H9 (cell line): ENCODE results near the gene TAF4. TPM values are rescaled to one million over a fixed set of nuclear protein-coding genes. Genes with fewer than 3 reads are reported as not detected.

Experiments used
- DNase-seq: peaks from one replicate; pipeline ENCODE4 v3.0.0-alpha.2; 2017
- H2AFZ ChIP-seq: one replicate; pipeline ENCODE4 v1.6.1; 2013; ENCODE audit warnings: mild to moderate bottlenecking, low read length, control low read depth, moderate library complexity
- H2AK5ac ChIP-seq: 2 replicates; pipeline ENCODE4 v1.6.1; 2013; ENCODE audit warnings: low read length, control low read depth, mixed read lengths; ENCODE audit not compliant: insufficient read length
- H2BK120ac ChIP-seq: one replicate; pipeline ENCODE4 v1.6.1; 2013; ENCODE audit warnings: low read depth, mild to moderate bottlenecking, low read length, control low read depth, inconsistent platforms; ENCODE audit not compliant: poor library complexity, severe bottlenecking
- H2BK12ac ChIP-seq: 2 replicates; pipeline ENCODE4 v1.6.1; 2013; ENCODE audit warnings: low read length, control low read depth, mixed read lengths, low read depth; ENCODE audit not compliant: insufficient read length
- H2BK15ac ChIP-seq: 2 replicates; pipeline ENCODE4 v1.6.1; 2013; ENCODE audit warnings: low read depth, low read length, control low read depth
- H2BK20ac ChIP-seq: one replicate; pipeline ENCODE4 v1.6.1; 2013; ENCODE audit warnings: low read depth, mild to moderate bottlenecking, low read length, control low read depth, inconsistent platforms; ENCODE audit not compliant: poor library complexity, severe bottlenecking
- H2BK5ac ChIP-seq: 2 replicates; pipeline ENCODE4 v1.6.1; 2013; ENCODE audit warnings: low read length, control low read depth, mixed read lengths; ENCODE audit not compliant: insufficient read length
- H3K14ac ChIP-seq: 2 replicates; pipeline ENCODE4 v1.6.1; 2013; ENCODE audit warnings: low read length, control low read depth; ENCODE audit not compliant: insufficient read depth
- H3K18ac ChIP-seq: 2 replicates; pipeline ENCODE4 v1.6.1; 2013; ENCODE audit warnings: low read depth, mild to moderate bottlenecking, mixed read lengths, low read length, control low read depth; ENCODE audit not compliant: insufficient read length
- H3K23ac ChIP-seq: 2 replicates; pipeline ENCODE4 v1.6.1; 2013; ENCODE audit warnings: low read length, control low read depth, mixed read lengths, low read depth; ENCODE audit not compliant: insufficient read length
- H3K23me2 ChIP-seq: 2 replicates; pipeline ENCODE4 v1.6.1; 2013; ENCODE audit warnings: low read depth, mild to moderate bottlenecking, mixed read lengths, low read length, control low read depth; ENCODE audit not compliant: insufficient read length, poor library complexity, severe bottlenecking
- H3K27ac ChIP-seq: 2 replicates; pipeline ENCODE4 v1.5.1; 2013; ENCODE audit warnings: low read length, control low read depth, mixed read lengths, low read depth; ENCODE audit not compliant: insufficient read length
- H3K27me3 ChIP-seq: 2 replicates; pipeline ENCODE4 v1.6.1; 2013; ENCODE audit warnings: low read length, control low read depth, inconsistent platforms; ENCODE audit not compliant: insufficient read depth
- H3K4ac ChIP-seq: 2 replicates; pipeline ENCODE4 v1.6.1; 2013; ENCODE audit warnings: low read depth, mild to moderate bottlenecking, control low read depth, inconsistent platforms, low read length, moderate library complexity
- H3K4me1 ChIP-seq: 2 replicates; pipeline ENCODE4 v1.6.1; 2013; ENCODE audit warnings: low read length, control low read depth, inconsistent platforms; ENCODE audit not compliant: insufficient read depth
- H3K4me2 ChIP-seq: 2 replicates; pipeline ENCODE4 v1.6.1; 2013; ENCODE audit warnings: low read length, control low read depth, mixed read lengths; ENCODE audit not compliant: insufficient read length, insufficient read depth
- H3K56ac ChIP-seq: 2 replicates; pipeline ENCODE4 v1.6.1; 2013; ENCODE audit warnings: low read depth, mild to moderate bottlenecking, mixed read lengths, low read length, control low read depth; ENCODE audit not compliant: insufficient read length
- H3K79me1 ChIP-seq: 2 replicates; pipeline ENCODE4 v1.6.1; 2013; ENCODE audit warnings: low read depth, mild to moderate bottlenecking, moderate library complexity, low read length, control low read depth, inconsistent platforms; ENCODE audit not compliant: insufficient read depth, poor library complexity, severe bottlenecking
- H3K79me2 ChIP-seq: 2 replicates; pipeline ENCODE4 v1.6.1; 2013; ENCODE audit warnings: low read length, control low read depth, inconsistent platforms; ENCODE audit not compliant: insufficient read depth
- H3K9ac ChIP-seq: 2 replicates; pipeline ENCODE4 v1.6.1; 2013; ENCODE audit warnings: low read length, control low read depth, mixed read lengths; ENCODE audit not compliant: insufficient read length; ENCODE audit errors: extremely low read depth
- H3K9me3 ChIP-seq: one replicate; pipeline ENCODE4 v1.6.1; 2013; ENCODE audit warnings: low read depth, low read length, inconsistent platforms; ENCODE audit not compliant: control insufficient read depth
- H3T11ph ChIP-seq: one replicate; pipeline ENCODE4 v1.6.1; 2013; ENCODE audit warnings: mild to moderate bottlenecking, low read length, control low read depth, inconsistent platforms
- H4K20me1 ChIP-seq: one replicate; pipeline ENCODE4 v1.6.1; 2013; ENCODE audit not compliant: control insufficient read depth, insufficient read length, insufficient read depth
- H4K5ac ChIP-seq: 2 replicates; pipeline ENCODE4 v1.6.1; 2013; ENCODE audit warnings: low read depth, mild to moderate bottlenecking, mixed read lengths, low read length, control low read depth; ENCODE audit not compliant: insufficient read length
- H4K8ac ChIP-seq: replicated peaks from 2 replicates; pipeline ENCODE4 v1.6.1; 2013; ENCODE audit warnings: low read length, control low read depth, mixed read lengths, low read depth; ENCODE audit not compliant: insufficient read length
- H4K91ac ChIP-seq: 2 replicates; pipeline ENCODE4 v1.6.1; 2013; ENCODE audit warnings: low read depth, mild to moderate bottlenecking, moderate library complexity, mixed read lengths, low read length, control low read depth; ENCODE audit not compliant: insufficient read length
- H3K27ac Mint-ChIP-seq, 3 experiments: 2 replicates in 2 of 3; 3 replicates in 1 of 3; pipeline ENCODE4 v1.8.0; 2020 to 2021; ENCODE audit warnings: mixed read lengths in 3 of 3, mild to moderate bottlenecking in 1 of 3, moderate library complexity in 1 of 3
- H3K27me3 Mint-ChIP-seq: 2 replicates; pipeline ENCODE4 v1.8.0; 2021; ENCODE audit warnings: low read depth, mild to moderate bottlenecking, moderate library complexity, mixed read lengths
- H3K36me3 Mint-ChIP-seq, 3 experiments: 2 replicates in 2 of 3; 3 replicates in 1 of 3; pipeline ENCODE4 v1.8.0; 2020 to 2021; ENCODE audit warnings: low read depth in 3 of 3, mixed read lengths in 3 of 3; ENCODE audit not compliant: insufficient read depth in 1 of 3
- H3K4me1 Mint-ChIP-seq, 2 experiments: 2 replicates each; pipeline ENCODE4 v1.8.0; 2020; ENCODE audit warnings: mixed read lengths in 2 of 2
- H3K4me3 Mint-ChIP-seq, 2 experiments: 2 replicates in 1 of 2; 3 replicates in 1 of 2; pipeline ENCODE4 v1.8.0; 2020 to 2021; ENCODE audit warnings: mild to moderate bottlenecking in 2 of 2, mixed read lengths in 2 of 2, moderate library complexity in 1 of 2
- H3K9me3 Mint-ChIP-seq, 2 experiments: 2 replicates in 1 of 2; 3 replicates in 1 of 2; pipeline ENCODE4 v1.8.0; 2020; ENCODE audit warnings: mild to moderate bottlenecking in 2 of 2, mixed read lengths in 2 of 2, moderate library complexity in 1 of 2
- CTCF ChIP-seq: fragments of 200-600 bp; sonication (generic); conservative IDR thresholded peaks from 3 replicates; pipeline ENCODE4 v1.8.0; 2021; ENCODE audit warnings: antibody characterized with exemption, mild to moderate bottlenecking
- WGBS: extraction: QIAGEN DNeasy Blood & Tissue Kit; methylation state at CpG from one replicate; pipeline ENCODE4 v1.1.7; 2013; ENCODE audit warnings: missing lambda C conversion rate, low lambda C conversion rate, mixed read lengths; ENCODE audit not compliant: insufficient read length; ENCODE audit errors: extremely low coverage; 5-methylcytosine and 5-hydroxymethylcytosine counted together
- total RNA-seq: library from RNA; stranded (reverse); gene quantifications from 2 replicates; pipeline ENCODE4 v1.2.1, GENCODE V29; 2021

TAF4 gene
- total RNA-seq, 1 experiment from 2014 or later: 30.8 TPM

- no peaks in the 10 kb centered on the region; the same call in none of the 2 replicates for H3K27me3 Mint-ChIP-seq
- peaks cover 0 to 3% (median 0%) of the 10 kb centered on the region in 3 experiments; a peak in 2 of 7 replicates for H3K36me3 Mint-ChIP-seq
- no peak overlapping the region for H2AFZ ChIP-seq
- no peak for TF ChIP-seq CTCF
- no peak overlapping the region for H3K9ac ChIP-seq
- H4K91ac ChIP-seq: no peak overlapping the region
- no peaks in the 10 kb centered on the region for H3K4me1 ChIP-seq
- no peak overlapping the region for H2BK20ac ChIP-seq
- H3K18ac ChIP-seq: no peak overlapping the region
- H3T11ph ChIP-seq: no peak overlapping the region
- H2BK120ac ChIP-seq: no peak overlapping the region
- DNase-seq: no peak
- H2BK12ac ChIP-seq: no peak overlapping the region
- H4K5ac ChIP-seq: no peak overlapping the region
- no peaks in the 10 kb centered on the region for H3K79me1 ChIP-seq
- no peak overlapping the region for H2BK5ac ChIP-seq
- H3K4me1 Mint-ChIP-seq: peaks cover 13 to 33% of the 10 kb centered on the region in 2 experiments
- no peak overlapping the region for H3K4ac ChIP-seq
- H2AK5ac ChIP-seq: no peak overlapping the region
- no CpG with 5 or more reads among the region's 29 CpGs for WGBS
- no peaks in the 10 kb centered on the region for H3K27me3 ChIP-seq
- peak overlapping the region in 1 of 3 experiments; percentile 59; a peak in 2 of 7 replicates for H3K27ac Mint-ChIP-seq
- no peaks in the 10 kb centered on the region for H3K23me2 ChIP-seq
- no peak overlapping the region for H3K4me2 ChIP-seq
- H3K27ac ChIP-seq: no peak overlapping the region
- H3K79me2 ChIP-seq: no peaks in the 10 kb centered on the region
- no peak overlapping the region for H3K4me3 Mint-ChIP-seq
- H4K20me1 ChIP-seq: no peaks in the 10 kb centered on the region
- no peak overlapping the region for H4K8ac ChIP-seq
- H3K56ac ChIP-seq: no peak overlapping the region
- no peak overlapping the region; the same call in 1 of the 2 replicates for H3K14ac ChIP-seq
- H3K9me3 ChIP-seq: no peaks in the 10 kb centered on the region
- no peaks in the 10 kb centered on the region for H3K9me3 Mint-ChIP-seq
- no peak overlapping the region for H2BK15ac ChIP-seq
- H3K23ac ChIP-seq: no peak overlapping the region
Observed at GRCh38 chr20:61936701-61937131, 129.0 kb downstream of the TAF4 start.
